ENCODE results near the gene USP48. TPM values are rescaled to one million over a fixed set of nuclear protein-coding genes. Genes with fewer than 3 reads are reported as not detected.

USP48 gene
- total and polyA plus RNA-seq, 2 of the 13 experiments (the other 11 are each of a cell fraction or from before 2014, with no cell fraction given), result 30.4 to 30.7 TPM

- TF ChIP-seq, protein P1, sequence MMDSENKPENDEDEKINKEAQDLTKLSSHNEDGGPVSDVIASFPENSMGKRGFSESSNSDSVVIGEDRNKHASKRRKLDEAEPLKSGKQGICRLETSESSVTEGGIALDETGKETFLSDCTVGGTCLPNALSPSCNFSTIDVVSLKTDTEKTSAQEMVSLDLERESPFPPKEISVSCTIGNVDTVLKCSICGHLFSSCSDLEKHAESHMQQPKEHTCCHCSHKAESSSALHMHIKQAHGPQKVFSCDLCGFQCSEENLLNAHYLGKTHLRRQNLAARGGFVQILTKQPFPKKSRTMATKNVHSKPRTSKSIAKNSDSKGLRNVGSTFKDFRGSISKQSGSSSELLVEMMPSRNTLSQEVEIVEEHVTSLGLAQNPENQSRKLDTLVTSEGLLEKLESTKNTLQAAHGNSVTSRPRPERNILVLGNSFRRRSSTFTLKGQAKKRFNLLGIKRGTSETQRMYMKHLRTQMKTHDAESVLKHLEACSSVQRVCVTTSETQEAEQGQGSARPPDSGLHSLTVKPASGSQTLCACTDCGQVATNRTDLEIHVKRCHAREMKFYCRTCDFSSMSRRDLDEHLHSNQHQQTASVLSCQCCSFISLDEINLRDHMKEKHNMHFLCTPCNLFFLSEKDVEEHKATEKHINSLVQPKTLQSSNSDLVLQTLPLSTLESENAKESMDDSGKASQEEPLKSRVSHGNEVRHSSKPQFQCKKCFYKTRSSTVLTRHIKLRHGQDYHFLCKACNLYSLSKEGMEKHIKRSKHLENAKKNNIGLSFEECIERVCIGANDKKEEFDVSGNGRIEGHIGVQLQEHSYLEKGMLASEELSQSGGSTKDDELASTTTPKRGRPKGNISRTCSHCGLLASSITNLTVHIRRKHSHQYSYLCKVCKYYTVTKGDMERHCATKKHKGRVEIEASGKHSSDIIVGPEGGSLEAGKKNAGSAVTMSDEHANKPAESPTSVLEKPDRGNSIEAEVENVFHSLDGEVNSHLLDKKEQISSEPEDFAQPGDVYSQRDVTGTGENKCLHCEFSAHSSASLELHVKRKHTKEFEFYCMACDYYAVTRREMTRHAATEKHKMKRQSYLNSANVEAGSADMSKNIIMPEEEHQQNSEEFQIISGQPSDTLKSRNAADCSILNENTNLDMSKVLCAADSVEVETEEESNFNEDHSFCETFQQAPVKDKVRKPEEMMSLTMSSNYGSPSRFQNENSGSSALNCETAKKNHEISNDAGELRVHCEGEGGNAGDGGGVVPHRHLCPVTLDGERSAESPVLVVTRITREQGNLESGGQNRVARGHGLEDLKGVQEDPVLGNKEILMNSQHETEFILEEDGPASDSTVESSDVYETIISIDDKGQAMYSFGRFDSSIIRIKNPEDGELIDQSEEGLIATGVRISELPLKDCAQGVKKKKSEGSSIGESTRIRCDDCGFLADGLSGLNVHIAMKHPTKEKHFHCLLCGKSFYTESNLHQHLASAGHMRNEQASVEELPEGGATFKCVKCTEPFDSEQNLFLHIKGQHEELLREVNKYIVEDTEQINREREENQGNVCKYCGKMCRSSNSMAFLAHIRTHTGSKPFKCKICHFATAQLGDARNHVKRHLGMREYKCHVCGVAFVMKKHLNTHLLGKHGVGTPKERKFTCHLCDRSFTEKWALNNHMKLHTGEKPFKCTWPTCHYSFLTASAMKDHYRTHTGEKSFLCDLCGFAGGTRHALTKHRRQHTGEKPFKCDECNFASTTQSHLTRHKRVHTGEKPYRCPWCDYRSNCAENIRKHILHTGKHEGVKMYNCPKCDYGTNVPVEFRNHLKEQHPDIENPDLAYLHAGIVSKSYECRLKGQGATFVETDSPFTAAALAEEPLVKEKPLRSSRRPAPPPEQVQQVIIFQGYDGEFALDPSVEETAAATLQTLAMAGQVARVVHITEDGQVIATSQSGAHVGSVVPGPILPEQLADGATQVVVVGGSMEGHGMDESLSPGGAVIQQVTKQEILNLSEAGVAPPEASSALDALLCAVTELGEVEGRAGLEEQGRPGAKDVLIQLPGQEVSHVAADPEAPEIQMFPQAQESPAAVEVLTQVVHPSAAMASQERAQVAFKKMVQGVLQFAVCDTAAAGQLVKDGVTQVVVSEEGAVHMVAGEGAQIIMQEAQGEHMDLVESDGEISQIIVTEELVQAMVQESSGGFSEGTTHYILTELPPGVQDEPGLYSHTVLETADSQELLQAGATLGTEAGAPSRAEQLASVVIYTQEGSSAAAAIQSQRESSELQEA (CRISPR knock-in tag; IDR thresholded peaks at IDR 0.05; ENCODE audit: not compliant biosample characterization), result peak; percentile 28
- TF ChIP-seq GATAD2A (CRISPR knock-in tag; IDR thresholded peaks at IDR 0.05) (no peak; the same call in 1 of the 2 replicates), ZNF180 (CRISPR knock-in tag; IDR thresholded peaks at IDR 0.05; ENCODE audit: borderline replicate concordance, low read depth) (no peak), ZNF569 (CRISPR knock-in tag; IDR thresholded peaks at IDR 0.05; ENCODE audit: borderline replicate concordance) (no peak), MAZ (IDR thresholded peaks at IDR 0.05; ENCODE audit: borderline replicate concordance, low read depth, low read length) (no peak), MAZ (CRISPR knock-in tag; IDR thresholded peaks at IDR 0.05; ENCODE audit: low read depth) (peak; percentile 80), ZBTB7A (CRISPR knock-in tag; IDR thresholded peaks at IDR 0.05) (peak; percentile 37; the same call in 1 of the 2 replicates), ZNF580 (CRISPR knock-in tag; IDR thresholded peaks at IDR 0.05; ENCODE audit: borderline replicate concordance, low read depth) (no peak; the same call in 1 of the 2 replicates), NRL (CRISPR knock-in tag; IDR thresholded peaks at IDR 0.05; ENCODE audit: borderline replicate concordance) (0 out of 2 replicates have a peak, but pooled peaks have one; percentile 31), YEATS4 (CRISPR knock-in tag; IDR thresholded peaks at IDR 0.05; ENCODE audit: borderline replicate concordance) (peak; percentile 97)
- TF ChIP-seq, protein P2, sequence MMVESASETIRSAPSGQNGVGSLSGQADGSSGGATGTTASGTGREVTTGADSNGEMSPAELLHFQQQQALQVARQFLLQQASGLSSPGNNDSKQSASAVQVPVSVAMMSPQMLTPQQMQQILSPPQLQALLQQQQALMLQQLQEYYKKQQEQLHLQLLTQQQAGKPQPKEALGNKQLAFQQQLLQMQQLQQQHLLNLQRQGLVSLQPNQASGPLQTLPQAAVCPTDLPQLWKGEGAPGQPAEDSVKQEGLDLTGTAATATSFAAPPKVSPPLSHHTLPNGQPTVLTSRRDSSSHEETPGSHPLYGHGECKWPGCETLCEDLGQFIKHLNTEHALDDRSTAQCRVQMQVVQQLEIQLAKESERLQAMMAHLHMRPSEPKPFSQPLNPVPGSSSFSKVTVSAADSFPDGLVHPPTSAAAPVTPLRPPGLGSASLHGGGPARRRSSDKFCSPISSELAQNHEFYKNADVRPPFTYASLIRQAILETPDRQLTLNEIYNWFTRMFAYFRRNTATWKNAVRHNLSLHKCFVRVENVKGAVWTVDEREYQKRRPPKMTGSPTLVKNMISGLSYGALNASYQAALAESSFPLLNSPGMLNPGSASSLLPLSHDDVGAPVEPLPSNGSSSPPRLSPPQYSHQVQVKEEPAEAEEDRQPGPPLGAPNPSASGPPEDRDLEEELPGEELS (CRISPR knock-in tag; IDR thresholded peaks at IDR 0.05), result no peak; the same call in 1 of the 2 replicates
- TF ChIP-seq, protein P3, sequence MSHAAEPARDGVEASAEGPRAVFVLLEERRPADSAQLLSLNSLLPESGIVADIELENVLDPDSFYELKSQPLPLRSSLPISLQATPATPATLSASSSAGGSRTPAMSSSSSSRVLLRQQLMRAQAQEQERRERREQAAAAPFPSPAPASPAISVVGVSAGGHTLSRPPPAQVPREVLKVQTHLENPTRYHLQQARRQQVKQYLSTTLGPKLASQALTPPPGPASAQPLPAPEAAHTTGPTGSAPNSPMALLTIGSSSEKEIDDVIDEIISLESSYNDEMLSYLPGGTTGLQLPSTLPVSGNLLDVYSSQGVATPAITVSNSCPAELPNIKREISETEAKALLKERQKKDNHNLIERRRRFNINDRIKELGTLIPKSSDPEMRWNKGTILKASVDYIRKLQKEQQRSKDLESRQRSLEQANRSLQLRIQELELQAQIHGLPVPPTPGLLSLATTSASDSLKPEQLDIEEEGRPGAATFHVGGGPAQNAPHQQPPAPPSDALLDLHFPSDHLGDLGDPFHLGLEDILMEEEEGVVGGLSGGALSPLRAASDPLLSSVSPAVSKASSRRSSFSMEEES (CRISPR knock-in tag; IDR thresholded peaks at IDR 0.05), result peak; percentile 69; the same call in 1 of the 2 replicates
- TF ChIP-seq, protein P4, sequence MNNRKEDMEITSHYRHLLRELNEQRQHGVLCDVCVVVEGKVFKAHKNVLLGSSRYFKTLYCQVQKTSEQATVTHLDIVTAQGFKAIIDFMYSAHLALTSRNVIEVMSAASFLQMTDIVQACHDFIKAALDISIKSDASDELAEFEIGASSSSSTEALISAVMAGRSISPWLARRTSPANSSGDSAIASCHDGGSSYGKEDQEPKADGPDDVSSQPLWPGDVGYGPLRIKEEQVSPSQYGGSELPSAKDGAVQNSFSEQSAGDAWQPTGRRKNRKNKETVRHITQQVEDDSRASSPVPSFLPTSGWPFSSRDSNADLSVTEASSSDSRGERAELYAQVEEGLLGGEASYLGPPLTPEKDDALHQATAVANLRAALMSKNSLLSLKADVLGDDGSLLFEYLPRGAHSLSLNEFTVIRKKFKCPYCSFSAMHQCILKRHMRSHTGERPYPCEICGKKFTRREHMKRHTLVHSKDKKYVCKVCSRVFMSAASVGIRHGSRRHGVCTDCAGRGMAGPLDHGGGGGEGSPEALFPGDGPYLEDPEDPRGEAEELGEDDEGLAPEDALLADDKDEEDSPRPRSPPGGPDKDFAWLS (CRISPR knock-in tag; IDR thresholded peaks at IDR 0.05; ENCODE audit: borderline replicate concordance), result no peak
These were observed at the start of gene USP48 (continued) for GRCh38 chr1:21782868-21783678.
